Pancreas (tissue), 10 donors: ENCODE measurements around the gene B4GALNT3. TPM values are rescaled to one million over a fixed set of nuclear protein-coding genes. Genes with fewer than 3 reads are reported as not detected.
A peak's percentile ranks its signal among the peaks of the same experiment; 100 is the strongest.
"Not testable (repeated sequence)": the region's sequence is repeated elsewhere in the genome, so short reads cannot be mapped to it uniquely, and the experiment has no call there.

ENCODE experiments used
- ATAC-seq, 4 donors: fragments of 200-7000 bp; cut with Tn5 transposase; one replicate each; pipeline versions ENCODE4 v1.8.0 to v1.9.1; 2020; ENCODE audit warnings: mild to moderate bottlenecking in 4 of 4, moderate library complexity in 4 of 4
- DNase-seq, 6 donors: peaks; one replicate each; pipeline ENCODE4 v3.0.0-alpha.2; 2020
- FAIRE-seq: peaks from 2 replicates; lab custom pipeline; 2012; peaks lifted over from hg19 to GRCh38; lab: Jason Lieb, UNC
- H3K27ac ChIP-seq, 4 donors: fragments of 200-600 bp; sonication (generic); 1 replicate in 3 of 4; 2 replicates in 1 of 4; pipeline versions ENCODE4 v1.5.0 to v1.8.0; 2020
- H3K27me3 ChIP-seq, 4 donors: fragments of 200-600 bp; one replicate each; pipeline ENCODE4 v1.8.0; 2021
- H3K36me3 ChIP-seq, 3 donors: fragments of 200-600 bp; sonication (generic) in 1 of 3; one replicate each; pipeline versions ENCODE4 v1.5.0 to v1.8.0; 2020 to 2021
- H3K4me1 ChIP-seq, 3 donors: fragments of 200-600 bp; one replicate each; pipeline ENCODE4 v1.8.0; 2021
- H3K4me3 ChIP-seq, 4 donors: fragments of 200-600 bp; sonication (generic) in 2 of 4; one replicate each; pipeline versions ENCODE4 v1.5.0 to v1.8.0; 2020 to 2021
- H3K9me3 ChIP-seq, 4 donors: fragments of 200-600 bp; one replicate each; pipeline ENCODE4 v1.8.0; 2021
- CTCF ChIP-seq, 4 donors: fragments of 200-600 bp; sonication (generic) in 3 of 4; IDR thresholded peaks; one replicate each; pipeline versions ENCODE4 v1.5.0 to v1.8.0; 2021; ENCODE audit warnings: antibody characterized with exemption in 4 of 4
- WGBS, 2 donors: extraction: QIAGEN DNeasy Blood & Tissue Kit; methylation state at CpG; one replicate each; pipeline ENCODE4 v1.1.7; 2013; 5-methylcytosine and 5-hydroxymethylcytosine counted together
- intact Hi-C, 3 donors: fragments of 100-400 bp; cut with DNase I; formaldehyde crosslinking; loops; one replicate each; pipeline versions ENCODE4 v1.11.1 to v1.14.2; 2022
- polyA plus RNA-seq, 2 donors: library from polyadenylated mRNA; stranded (reverse); fragments of 200-250 nt; gene quantifications; one replicate each; pipeline ENCODE4 v1.2.3, GENCODE V29; 2013
- total RNA-seq, 6 donors: library from RNA; stranded (reverse); fragmentation: NEBNext Ultra II Directional in 4 of 6; extraction: Animal tissue kit (Norgen Biotek cat#: 25700) in 4 of 6; gene quantifications; one replicate each; pipeline versions ENCODE4 v1.2.1 to v1.2.4, GENCODE V29; 2021 to 2023
- donor health status: healthy with polysubstance abuse.
- donor health status: DM: no; HTN: no; CAD: no; lungs with moderate emphysema.
- donor health status: DM: no; HTN: no; CAD: no.
- donor health status: control.
- donor health status: control.
- donor health status: Bipolar disorder and iron deficiency.
- donor health status: DM: yes; HTN: yes; CAD: no.
- donor health status: DM: no; HTN: no; CAD: no.
- donor health status: DM: no; HTN: no; CAD: no.
- donor health status: DM: yes; HTN: yes; CAD: no.

The B4GALNT3 gene
- total and polyA plus RNA-seq, 8 donors: 3.8 to 19.5 (median 7.7) TPM

GRCh38 chr12:575129-575502 is 115.4 kb downstream of the B4GALNT3 start:
- 88 to 94% methylated on average over 7 of the region's 7 CpGs for WGBS, 2 donors
- Histone ChIP-seq H3K9me3 (no peaks in the 10 kb centered on the region), H3K4me1 (peaks cover 0 to 3% (median 0%) of the 10 kb centered on the region in 3 donors), H3K27me3 (no peaks in the 10 kb centered on the region), H3K27ac (no peak overlapping the region), H3K36me3 (no peaks in the 10 kb centered on the region), H3K4me3 (no peak overlapping the region)
- intact Hi-C loops: loop anchor here in 1 of 3 donors (5.0 kb wide), 1 partner anchor 177 kb away; the partner anchor contains the start of gene WNK1
- ATAC-seq: no peak
- TF ChIP-seq CTCF (IDR thresholded peaks at IDR 0.05): no peak
- no peak for DNase-seq
- no peak for FAIRE-seq

GRCh38 chr12:575948-576614 is 116.3 kb downstream of the B4GALNT3 start:
- peak overlapping the region in 1 of 4 donors; percentile 8 for H3K4me3 ChIP-seq
- no peaks in the 10 kb centered on the region for H3K9me3 ChIP-seq
- 10 to 11% methylated on average over 39 of the region's 39 CpGs for WGBS, 2 donors
- peaks cover 0 to 3% (median 0%) of the 10 kb centered on the region in 3 donors for H3K4me1 ChIP-seq
- H3K36me3 ChIP-seq: no peaks in the 10 kb centered on the region
- TF ChIP-seq CTCF (IDR thresholded peaks at IDR 0.05): peak; percentile 99 to 100 (median 100)
- intact Hi-C loops: loop anchor here in 1 of 3 donors (5.0 kb wide), 1 partner anchor 176 kb away; the partner anchor contains the start of gene WNK1
- H3K27ac ChIP-seq: no peak overlapping the region
- FAIRE-seq (no peak), ATAC-seq (peak; percentile 89 to 95 (median 94)), DNase-seq (peak; percentile 54 to 98 (median 80))
- H3K27me3 ChIP-seq: no peaks in the 10 kb centered on the region

GRCh38 chr12:576615-577110 is 116.9 kb downstream of the B4GALNT3 start:
- intact Hi-C loops: loop anchor here in 1 of 3 donors (5.0 kb wide), 1 partner anchor 176 kb away; the partner anchor contains the start of gene WNK1
- no peak for FAIRE-seq
- no peak for TF ChIP-seq CTCF (IDR thresholded peaks at IDR 0.05)
- H3K9me3 ChIP-seq: no peaks in the 10 kb centered on the region
- H3K27me3 ChIP-seq: no peaks in the 10 kb centered on the region
- peak overlapping the region in 1 of 4 donors; percentile 8 for H3K4me3 ChIP-seq
- WGBS, 2 donors: 88 to 91% methylated on average over 14 of the region's 14 CpGs
- ATAC-seq: no peak
- H3K36me3 ChIP-seq: no peaks in the 10 kb centered on the region
- no peak overlapping the region for H3K27ac ChIP-seq
- DNase-seq: no peak
- peaks cover 0 to 3% (median 0%) of the 10 kb centered on the region in 3 donors for H3K4me1 ChIP-seq

GRCh38 chr12:577994-578747 is 118.4 kb downstream of the B4GALNT3 start:
- H3K27ac ChIP-seq, H3K36me3 ChIP-seq, DNase-seq, FAIRE-seq, H3K4me3 ChIP-seq, H3K4me1 ChIP-seq, ATAC-seq, H3K27me3 ChIP-seq, H3K9me3 ChIP-seq: not testable (repeated sequence)
- intact Hi-C loops: loop anchor here in 1 of 3 donors (5.0 kb wide), 1 partner anchor 174 kb away; the partner anchor contains the start of gene WNK1
- 85 to 89% methylated on average over 18 to 19 of the region's 19 CpGs for WGBS, 2 donors

GRCh38 chr12:578748-579419 is 119.1 kb downstream of the B4GALNT3 start:
- Histone ChIP-seq H3K27ac (no peak overlapping the region), H3K36me3 (no peaks in the 10 kb centered on the region), H3K4me1 (peaks cover 0 to 8% (median 0%) of the 10 kb centered on the region in 3 donors), H3K9me3 (no peaks in the 10 kb centered on the region), H3K27me3 (no peaks in the 10 kb centered on the region), H3K4me3 (no peak overlapping the region)
- 32 to 36% methylated on average over 7 of the region's 7 CpGs for WGBS, 2 donors
- no peak for DNase-seq
- no peak for ATAC-seq
- FAIRE-seq: no peak
- intact Hi-C loops: loop anchor here in 1 of 3 donors (5.0 kb wide), 1 partner anchor 173 kb away; the partner anchor contains the start of gene WNK1
- no peak for TF ChIP-seq CTCF (IDR thresholded peaks at IDR 0.05)
